Daoy (cell line): Measurements from ENCODE around the gene METTL27. TPM values are rescaled to one million over a fixed set of nuclear protein-coding genes. Genes with fewer than 3 reads are reported as not detected.
"Not testable (repeated sequence)": the region's sequence is repeated elsewhere in the genome, so short reads cannot be mapped to it uniquely, and the experiment has no call there.

Experiments
- DNase-seq: peaks from one replicate; pipeline ENCODE4 v3.0.0-alpha.2; 2015; ENCODE audit warnings: low read depth
- total RNA-seq: library from RNA; depleted of rRNA; stranded (reverse); fragments of >200 nt; shearing (Covaris generic); gene quantifications from 2 replicates; pipeline ENCODE4 v1.2.3, GENCODE V29; 2014; rRNA removed

Gene METTL27, protein sequence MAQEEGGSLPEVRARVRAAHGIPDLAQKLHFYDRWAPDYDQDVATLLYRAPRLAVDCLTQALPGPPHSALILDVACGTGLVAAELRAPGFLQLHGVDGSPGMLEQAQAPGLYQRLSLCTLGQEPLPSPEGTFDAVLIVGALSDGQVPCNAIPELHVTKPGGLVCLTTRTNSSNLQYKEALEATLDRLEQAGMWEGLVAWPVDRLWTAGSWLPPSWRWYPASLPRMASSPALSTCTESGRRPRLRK
- 0.48 and 2.3 TPM in 2 replicates for total RNA-seq

DNA sequence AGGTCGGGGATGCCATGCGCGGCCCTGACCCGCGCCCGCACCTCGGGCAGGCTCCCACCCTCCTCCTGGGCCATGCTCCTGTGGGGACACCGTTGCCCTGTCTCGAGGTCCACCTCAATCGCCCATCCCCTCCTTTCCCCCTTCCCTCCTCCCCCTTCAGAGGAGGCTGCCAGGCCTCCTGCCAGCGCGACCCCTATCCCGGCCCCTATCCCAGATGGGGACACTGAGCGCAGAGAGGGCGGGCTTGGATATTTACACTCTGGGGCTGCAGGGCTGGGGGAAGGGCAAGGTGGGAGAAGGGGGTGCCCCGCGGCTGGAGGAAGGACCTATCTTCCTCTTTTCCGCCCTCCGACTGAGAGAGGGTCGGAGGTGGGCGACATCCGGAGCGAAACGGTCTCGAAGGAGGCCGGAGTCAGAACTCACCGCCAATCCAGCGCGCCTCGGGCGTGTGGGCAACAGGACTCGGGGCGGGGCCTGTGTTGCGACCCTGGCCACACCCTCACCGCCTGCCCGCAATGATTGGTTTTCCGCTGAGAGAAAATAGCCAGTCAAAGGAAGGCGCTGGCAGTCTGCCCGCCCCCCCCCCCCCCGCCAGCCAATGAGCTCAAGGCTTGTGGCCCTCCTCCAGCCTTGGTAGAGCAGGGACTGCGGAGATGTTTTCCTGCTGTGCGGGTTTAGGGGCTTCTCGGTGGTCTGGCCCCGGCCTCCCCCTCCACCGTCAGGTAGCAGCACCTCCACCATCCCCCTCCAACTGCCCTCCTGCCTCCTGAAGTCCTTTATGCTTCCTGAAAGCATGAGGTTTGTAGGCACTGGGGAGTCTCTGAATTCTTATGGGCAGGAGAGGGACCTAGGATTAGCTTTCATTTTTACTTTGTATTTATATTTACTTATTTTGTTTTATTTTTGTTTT, at the start of gene METTL27:
Gene METTL27 (minus strand): TSS at position 450 of the 910 bp plus-strand sequence. CDS start 376 bp downstream, at position 74.
- DNase-seq = peak; percentile 99

DNA sequence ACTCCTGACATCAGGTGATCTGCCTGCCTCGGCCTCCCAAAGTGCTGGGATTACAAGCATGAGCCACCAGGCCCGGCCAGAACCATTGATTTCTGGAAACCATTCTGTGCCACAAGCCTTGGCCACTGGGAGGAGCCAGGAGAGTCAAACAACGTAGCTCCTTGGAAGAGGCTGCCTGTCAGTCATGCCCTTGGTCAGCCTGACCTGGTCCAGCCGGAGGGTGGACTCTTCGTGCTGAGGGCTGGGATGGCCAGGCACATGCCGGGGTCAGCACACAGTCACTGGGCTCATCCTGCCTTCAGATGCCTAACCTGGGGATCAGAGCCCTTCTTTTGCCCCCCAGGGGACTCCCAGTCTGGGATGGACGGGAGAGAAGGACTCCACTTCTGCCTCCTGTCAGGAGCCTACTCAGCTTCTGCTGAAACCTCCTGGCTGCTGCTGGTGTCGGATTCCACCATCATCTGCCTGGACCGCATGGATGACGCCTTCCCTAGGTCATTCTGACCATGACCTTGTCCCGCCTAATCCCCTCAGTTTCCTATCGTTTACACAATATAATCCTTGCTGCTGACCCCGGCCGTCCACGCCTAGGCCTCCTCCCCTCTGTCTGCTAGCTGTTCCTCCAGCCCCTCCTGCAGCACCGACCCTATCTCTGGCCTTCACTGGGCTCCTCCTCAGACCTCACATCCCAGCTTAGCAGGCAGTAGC, 49.0 kb upstream of the METTL27 start:
- DNase-seq = peak; percentile 53

DNA sequence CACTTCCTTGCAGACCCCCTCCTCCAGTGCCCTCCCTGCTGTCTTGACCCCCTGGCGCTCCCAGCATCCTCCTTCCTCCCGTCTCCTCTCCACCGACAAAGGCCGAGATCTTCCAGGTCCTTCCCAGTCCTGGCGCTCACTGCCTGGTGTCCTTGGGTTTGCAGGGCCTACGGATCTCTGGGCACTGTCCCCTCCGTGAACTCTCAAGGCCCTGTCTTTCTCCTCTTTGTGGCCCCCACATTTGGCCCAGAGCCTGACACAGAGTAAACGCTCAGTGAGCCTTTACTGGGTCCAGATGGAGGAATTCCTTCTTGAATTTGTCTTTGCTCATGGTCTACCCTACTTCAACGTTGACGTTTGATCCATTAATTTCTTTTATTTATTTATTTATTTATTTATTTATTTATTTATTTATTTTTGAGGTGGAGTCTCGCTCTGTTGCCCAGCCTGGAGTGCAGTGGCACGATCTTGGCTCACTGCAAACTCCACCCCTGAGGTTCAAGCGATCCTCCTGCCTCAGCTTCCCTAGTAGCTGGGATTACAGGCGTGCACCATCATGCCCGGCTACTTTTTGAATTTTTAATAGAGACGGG, 48.3 kb upstream of the METTL27 start:
- no peak for DNase-seq

DNA sequence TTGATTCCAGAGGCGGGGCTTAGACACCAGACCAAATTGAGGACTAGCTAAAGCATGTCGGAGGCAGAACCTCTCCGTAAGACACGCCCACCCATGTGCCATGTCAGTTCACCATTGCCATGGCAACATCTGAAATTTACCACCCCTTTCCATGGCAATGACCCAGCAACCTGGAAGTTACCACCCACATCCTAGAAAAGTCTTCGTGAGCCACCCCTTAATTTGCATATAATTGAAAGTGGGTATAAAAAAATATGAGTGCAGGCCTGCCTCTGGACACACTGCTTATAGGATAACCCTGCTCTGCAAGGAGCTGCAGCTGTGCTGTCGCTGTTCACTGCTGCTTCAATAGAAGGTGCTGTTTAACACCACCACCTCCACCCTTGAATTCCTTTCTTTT, 46.6 kb upstream of the METTL27 start:
- peak; percentile 54 for DNase-seq

DNA sequence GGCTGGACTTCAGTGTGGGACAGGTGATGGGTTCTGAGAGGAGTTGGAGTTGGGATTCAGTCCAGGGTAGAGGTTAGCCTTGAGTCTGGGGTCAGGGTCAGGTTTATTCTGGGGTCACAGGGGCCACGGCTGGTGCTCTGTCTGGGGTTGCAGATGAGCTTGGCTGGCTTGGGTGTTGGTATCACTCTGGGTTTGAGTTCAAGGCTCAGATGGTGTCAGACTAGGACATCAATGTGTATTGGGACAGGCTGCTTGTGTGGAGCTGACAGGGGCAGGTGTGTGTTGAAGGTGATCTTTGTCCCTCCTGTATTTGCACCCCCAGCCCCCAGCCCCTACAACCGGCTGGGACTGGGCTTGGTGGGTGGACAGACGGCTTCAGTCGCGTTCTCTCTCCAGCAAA, 45.4 kb upstream of the METTL27 start:
- DNase-seq = no peak

DNA sequence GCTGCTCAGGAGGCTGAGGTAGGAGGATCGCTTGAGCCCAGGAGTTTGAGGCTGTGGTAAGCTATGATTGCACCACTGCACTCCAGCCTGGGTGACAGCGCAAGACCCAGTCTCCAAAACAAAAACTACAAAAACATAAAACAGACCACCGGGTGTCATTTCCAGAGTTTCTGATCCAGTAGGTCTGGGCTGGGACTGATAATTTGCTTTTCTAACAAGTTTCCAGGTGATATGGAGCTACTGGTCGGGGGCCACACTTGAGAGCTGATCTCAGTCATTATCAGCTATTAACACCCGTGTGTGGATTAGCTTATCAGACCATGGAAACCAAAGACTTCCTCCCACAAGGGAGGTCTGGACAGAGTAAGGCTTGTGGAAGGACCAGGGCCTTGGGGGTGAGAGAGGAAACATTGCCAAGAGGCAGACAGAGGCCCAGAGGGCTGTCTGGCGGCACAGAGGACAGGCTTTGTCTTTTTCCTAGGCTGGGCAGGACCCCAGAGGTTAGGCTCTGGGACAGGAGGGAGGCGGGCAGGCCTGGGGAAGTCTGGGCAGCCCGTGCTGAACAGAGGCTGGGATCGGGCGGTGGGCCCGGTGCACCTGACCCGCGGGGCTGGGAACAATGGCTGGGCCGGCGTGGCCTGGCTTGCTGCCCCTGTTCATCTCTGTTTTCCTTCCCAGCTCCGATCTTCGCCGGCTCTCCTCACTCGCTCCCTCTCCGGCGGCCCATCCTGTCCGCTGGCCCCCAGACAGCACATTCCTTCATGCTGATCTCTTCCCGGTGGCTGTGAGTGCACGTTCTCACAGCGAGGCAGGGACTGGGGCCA, 43.9 kb upstream of the METTL27 start:
- peak; percentile 72 for DNase-seq

DNA sequence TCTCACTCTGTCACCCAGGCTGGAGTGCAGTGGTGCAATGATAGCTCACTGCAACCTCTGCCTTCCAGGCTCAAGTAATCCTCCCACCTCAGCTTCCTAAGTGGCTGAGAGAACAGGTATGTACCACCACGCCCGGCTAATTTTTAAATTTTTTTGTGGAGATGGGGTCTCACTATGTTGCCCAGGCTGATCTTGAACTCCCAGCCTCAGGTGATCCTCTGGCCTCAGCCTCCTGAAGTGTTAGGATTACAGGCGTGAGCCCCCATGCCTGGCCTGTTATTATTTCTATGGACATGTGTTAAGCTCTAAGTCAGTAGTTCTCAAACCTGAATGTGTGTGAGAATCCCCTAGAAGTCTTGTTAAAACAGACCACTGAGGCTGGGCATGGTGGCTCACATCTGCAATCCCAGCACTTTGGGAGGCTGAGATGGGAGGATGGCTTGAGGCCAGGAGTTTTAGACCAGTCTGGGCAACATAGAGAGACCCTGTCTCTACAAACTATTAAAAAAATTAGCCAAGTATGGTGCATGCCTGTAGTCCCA, 43.2 kb upstream of the METTL27 start:
- DNase-seq = no peak

DNA sequence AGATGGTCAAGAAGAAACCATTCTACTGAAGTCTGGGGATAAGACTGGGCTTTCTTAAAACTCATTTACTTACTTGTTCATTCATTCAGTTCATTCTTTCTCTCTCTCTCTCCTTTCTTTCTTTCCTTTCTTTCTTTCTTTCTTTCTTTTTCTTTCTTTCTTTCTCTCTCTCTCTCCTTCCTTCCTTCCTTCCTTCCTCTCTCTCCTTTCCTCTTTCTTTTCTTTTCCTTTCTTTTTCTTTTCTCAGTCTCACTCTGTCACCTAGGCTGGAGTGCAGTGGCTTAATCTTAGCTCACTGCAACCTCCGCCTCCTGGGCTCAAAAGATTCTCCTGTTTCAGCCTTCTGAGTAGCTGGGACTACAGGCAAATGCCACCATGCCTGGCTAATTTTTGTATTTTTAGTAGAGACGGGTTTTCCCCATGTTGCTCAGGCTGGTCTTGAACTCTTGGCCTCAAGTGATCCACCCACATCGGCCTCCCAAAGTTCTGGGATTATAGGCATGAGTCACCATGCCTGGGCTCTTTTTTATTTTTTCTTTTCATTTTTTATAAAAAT, 42.6 kb upstream of the METTL27 start:
- not testable (repeated sequence) for DNase-seq

DNA sequence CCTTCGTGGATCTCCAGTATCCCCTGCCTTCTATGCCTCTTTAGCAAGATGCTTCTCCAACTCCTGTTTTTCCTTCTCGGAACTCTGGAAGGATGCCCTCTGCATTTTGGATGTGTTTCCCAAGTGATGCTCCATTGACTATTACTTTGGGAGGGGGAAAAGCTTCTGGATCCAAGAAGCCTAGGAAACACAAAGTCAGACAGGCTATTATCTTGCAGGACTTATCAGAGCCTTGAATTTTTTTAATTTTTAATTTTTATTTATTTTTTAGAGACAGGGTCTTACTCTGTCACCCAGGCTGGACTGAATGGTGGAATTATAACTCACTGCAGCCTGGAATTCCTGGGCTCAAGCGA, 39.7 kb upstream of the METTL27 start:
- no peak for DNase-seq

DNA sequence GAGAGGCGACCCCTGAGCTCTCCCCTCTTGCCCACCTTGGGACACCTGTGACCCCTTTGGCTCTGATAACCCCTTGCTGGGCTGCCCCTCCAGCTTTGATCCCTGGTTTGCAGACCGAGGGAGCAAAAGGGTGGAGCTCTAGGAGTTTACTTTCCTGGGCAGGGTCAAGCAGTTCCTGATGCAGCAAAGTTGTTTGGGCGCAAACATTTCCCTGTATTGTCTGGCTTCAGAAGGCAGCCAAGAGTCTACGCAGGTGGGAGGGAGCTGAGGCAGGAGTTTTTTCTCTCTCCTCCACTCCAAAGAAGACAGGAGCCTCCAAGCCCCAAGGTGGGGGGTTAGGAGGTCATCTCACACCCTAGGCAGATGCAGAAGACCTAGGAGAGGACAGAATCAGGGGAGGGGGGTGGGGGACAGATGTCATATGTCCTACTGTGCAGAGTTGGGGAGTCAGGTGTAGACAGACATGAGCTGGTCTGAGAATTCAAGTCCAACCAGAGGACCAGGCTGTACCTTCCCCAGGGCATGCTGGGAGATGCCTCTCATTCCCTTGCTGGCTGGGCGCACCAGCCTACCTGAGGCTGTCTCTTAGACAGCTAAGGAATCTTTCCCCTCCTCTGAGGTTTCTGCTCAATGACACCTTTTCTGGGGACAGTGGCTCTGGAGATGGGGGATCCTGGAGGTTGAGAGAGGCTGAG, 39.2 kb upstream of the METTL27 start:
- no peak for DNase-seq

DNA sequence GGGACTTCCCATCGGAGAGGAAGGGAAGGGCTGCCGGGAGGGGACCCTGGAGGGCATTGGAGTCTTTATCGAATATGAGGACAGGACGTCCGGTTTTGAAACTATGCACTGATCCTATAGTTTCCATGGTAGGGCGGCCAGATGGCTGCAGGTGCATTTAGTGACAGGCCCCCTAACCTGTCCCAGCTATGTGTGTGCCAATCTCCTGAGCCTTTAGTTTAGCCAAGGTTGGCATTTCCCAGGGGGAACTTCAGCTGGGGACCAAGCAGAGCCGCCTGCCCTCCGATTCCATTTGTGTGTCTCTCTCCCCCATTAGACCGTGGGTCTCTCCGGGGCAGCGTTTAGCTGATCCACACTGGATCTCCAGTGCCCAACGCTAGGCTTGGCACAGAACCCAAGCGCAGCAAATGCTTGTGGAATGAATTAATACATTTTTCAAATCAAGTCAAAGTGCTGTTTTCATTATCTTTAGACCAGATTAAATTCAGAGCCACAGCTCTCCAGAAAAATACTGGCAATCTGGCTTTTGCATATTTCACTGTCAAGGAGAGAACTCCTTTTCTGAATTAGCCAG, 38.5 kb upstream of the METTL27 start:
- no peak for DNase-seq

DNA sequence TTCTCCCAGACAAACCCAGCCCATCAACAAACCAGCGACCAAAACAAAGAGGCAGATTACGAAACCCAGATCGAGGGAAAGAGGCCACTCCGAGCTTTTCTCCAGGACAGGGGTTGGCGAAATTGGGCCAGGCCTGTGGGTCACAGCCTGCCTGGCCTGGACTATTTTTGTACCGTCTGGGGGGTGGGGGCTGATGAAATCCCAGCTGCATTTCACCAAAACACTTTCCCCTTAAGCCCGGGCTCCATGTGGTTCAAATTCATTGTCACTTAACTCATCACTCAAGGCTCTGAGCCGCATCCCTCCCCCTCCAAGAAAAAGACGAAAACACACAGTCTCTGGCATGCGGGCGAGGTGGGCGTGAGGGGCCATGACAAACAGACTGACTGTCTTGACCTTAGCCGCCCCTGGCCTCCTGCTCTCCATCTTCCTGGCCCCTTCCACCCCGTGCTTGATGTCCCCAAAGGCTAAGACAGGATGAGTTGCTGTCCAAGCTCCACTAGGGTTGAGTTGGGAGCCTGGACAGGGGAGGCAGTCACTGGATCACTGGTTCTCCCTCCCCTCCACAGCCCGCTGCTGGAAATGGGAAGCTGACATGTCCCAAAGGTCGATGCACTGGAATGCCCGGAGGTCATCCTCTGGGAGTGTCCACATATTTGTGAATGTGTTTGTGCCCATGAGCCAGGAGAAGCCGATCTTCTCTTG, 37.8 kb upstream of the METTL27 start:
- no peak for DNase-seq

DNA sequence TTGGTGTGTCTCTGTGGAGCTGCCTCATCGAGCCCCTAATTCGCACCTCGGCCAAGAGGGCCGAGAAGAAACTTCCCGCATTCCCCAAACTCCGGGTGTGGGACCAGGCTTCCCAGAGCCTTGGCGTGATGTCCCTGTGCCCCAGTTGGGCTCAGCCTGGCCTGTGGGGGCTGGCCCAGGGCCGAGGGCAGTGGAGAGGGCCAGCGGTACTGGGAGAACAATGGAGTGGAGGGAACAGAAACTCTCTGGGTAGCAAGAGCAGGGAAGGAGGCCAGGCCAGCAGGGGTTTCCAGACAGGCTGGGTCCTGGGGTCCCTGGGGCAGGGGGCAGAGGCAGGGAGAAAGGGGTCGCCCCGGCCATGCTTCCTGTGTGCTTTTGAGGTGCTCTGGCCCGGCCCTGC, 34.7 kb upstream of the METTL27 start:
- DNase-seq = no peak

DNA sequence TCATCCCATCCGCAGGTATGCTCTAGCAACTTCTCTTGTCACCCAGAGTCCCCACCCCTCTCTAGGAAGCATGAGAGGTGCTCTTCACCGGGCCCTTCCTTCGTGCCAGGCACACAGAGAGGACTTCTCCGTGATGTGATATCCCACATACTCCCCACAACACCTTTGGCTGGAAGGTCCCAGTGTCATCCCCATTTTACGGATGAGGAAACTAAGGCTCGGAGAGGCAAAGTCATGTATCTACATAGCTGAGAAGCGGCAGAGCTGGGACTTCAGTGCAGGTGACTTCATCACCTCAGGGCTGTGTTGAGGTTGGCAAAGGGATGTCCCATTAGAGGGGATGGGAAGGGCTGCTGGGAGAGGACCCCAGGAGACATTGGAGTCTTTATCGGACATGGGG, 34.0 kb upstream of the METTL27 start:
- no peak for DNase-seq

DNA sequence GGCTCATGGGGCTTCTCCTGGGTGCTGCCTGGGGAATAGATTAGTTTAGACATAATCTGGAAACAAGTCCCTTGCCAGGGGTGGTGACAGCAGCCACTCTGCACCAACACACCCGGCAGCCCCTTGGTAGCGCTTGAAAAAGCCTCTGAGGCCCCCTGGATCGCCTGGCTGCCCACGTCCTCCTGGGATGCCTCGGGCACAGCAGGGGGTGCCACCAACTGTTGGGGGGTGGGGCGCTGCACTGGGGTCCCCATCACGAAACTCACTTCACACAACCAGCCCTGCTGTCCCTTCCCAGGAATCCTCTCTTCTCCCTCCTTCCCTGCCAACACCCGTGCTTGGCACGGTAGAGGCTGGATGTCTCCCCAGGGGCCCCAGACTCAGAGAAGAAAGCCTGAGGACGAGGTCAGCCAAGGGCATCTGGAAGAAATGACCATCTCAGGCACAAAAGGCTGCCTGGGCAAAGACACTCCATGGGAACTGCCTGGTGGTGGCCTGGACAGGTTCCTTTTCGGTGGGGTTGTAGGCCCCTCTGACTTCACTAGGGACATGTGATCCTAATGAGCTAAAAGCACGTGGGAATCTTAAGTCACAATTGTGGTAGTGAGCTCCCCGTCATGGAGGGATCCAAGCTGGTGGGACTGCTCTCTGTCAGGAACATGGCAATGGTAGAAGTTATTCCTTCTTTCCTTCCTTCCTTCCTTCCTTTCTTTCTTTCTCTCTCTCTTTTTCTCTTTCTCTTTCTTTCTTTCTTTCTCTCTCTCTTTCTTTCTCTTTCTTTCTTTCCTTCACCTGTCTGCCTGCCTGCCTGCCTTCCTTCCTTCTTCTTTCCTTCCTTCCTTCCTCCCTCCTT, 30.0 kb upstream of the METTL27 start:
- no peak for DNase-seq

DNA sequence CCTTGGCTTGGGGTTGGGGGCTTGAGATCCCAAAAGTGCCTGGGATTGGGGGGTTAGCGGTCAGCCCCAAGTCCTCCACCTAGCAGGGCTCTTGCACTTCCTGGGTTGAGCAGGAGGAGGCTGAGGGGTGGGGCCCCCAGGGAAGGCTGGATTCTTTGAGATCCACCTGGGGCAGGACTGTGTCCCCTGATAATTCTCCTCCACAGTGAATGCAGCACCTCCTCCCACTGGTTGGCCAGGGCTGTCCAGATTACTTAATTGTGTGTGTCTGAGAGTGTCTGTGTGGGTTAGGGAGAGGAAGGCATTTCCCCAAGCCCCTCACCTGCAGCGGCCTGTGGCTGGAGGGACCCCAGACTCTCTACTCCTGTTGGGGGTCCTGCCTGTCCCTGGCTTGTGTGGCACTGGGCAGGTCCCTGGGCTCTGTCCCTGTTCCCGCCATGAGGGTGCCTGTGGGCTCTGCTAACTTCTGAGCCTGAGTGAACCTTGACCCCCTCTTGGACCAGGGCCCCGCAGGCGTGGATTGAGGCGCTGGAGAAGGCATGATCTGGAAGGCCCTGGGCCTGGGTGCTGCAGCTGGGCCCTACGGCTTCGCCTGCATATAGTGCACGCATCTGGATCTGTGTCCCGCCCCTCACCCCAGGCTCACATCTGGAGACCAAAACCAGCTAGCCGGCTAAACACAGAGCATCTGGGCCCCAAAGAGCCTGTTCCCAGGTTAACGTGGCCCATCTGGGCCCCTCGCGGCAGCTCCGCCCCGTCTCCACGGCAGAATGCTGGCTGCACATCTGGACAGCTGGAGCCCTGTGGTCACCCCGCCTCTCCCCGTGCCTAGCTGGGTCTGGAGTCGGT, 29.1 kb upstream of the METTL27 start:
- no peak for DNase-seq

DNA sequence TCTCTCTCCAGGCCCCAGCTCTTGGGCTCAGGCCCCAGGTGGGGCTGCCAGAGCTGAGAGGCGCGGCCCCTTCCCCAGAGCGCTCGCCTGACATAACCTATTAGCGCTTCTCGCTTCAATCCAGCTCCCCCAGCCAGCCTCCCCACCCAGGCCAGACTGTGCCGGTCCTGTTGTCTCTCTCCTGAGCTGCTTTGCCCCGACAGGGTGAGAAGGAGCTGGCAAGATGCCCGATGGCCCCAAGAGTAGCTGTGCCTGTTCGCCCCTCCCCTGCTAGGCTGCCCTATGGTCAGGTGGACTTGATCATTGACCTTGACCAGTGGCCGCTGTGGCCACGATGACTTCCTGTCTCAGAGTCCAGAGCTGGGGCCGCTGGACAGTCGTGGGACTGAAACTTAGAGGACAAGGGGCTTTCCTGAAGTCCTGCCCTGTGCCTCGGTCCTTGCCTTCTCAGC, 27.8 kb upstream of the METTL27 start:
- DNase-seq = no peak
